Stimulated activated naive CD4-positive, alpha-beta T cell (primary cell): ENCODE measurements around the gene GJB5.
"Not testable (repeated sequence)": the region's sequence is repeated elsewhere in the genome, so short reads cannot be mapped to it uniquely, and the experiment has no call there.

Source experiments
- DNase-seq, 6 experiments: peaks; one replicate each; lab custom pipeline; 2025; lab: John Stamatoyannopoulos, UW

The GJB5 gene

GRCh38 chr1:34754964-34755637 lies at the start of gene GJB5:
GJB5 (plus strand) TSS chr1:34755047; CDS start chr1:34757331, 2,284 bp downstream.
- no peak for DNase-seq

DNA sequence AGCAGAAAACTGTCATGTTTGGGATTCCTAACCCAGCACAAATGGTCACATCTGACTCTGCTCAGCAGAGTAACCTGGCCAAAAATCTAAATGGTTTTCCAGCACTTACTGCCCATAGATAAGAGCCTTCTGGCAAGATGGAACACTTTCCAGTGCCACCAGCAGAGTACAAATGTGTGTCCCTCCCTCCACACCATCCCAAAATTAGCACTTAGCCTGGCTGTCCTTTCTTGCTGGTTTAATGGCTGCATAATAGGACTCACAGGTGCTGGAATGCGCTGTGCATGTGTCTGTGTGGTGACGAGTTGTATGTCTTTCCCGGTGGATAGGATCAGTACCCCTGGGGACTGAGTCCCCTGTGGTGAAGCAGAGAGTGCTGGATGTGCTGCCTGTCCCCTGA lies 49.8 kb upstream of the GJB5 start:
- no peak for DNase-seq

- no peak for DNase-seq
These were observed 46.7 kb upstream of the GJB5 start for GRCh38 chr1:34708106-34708505.

- no peak for DNase-seq
These were observed 45.3 kb upstream of the GJB5 start for GRCh38 chr1:34709547-34709946.

- no peak for DNase-seq
These were observed 44.0 kb upstream of the GJB5 start for GRCh38 chr1:34710812-34711211.

GRCh38 chr1:34711485-34711884 lies 43.4 kb upstream of the GJB5 start:
- DNase-seq: no peak

- DNase-seq: no peak
These were observed 42.7 kb upstream of the GJB5 start for GRCh38 chr1:34712007-34712688.

DNA sequence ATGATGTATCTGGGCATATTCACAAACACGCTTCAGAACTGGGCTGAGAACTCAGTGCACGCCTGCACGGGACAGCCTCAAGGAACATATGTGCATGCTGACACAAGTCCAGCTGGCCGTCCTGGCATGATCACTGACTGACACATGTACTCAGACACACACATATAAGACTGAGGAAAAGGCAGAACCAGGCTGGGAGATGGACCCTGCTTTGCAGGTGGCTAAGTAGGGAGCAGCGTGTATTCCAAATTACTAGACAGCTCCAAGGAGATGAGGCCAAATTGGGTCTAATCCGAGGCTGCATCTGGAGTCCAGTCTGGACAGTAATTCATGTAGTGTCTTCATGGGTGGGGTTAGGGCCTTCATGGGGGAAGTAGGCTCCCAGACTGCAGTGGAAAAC lies 41.4 kb upstream of the GJB5 start:
- no peak for DNase-seq

- no peak for DNase-seq
These were observed 40.5 kb upstream of the GJB5 start for GRCh38 chr1:34714386-34714785.

GRCh38 chr1:34715139-34715538 lies 39.7 kb upstream of the GJB5 start:
- no peak for DNase-seq

DNA sequence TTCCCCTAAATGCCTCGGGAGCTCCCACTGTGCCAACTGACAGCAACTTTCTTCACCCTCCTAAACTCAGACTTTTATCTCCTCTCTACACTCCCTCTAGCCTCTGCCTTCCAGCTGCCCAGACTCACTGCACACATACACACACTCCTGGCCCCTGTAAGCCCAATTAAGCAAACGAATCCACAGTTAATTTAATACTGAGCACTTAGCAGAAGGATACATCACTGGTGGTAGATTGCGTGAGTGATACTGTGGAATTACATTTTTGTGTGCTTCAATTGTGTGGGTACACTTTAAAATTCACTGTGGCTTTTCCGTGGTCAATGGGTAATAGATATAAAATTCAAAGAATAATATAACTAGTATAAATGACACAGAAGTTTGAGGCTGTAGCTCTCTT lies 33.6 kb upstream of the GJB5 start:
- DNase-seq: no peak

DNA sequence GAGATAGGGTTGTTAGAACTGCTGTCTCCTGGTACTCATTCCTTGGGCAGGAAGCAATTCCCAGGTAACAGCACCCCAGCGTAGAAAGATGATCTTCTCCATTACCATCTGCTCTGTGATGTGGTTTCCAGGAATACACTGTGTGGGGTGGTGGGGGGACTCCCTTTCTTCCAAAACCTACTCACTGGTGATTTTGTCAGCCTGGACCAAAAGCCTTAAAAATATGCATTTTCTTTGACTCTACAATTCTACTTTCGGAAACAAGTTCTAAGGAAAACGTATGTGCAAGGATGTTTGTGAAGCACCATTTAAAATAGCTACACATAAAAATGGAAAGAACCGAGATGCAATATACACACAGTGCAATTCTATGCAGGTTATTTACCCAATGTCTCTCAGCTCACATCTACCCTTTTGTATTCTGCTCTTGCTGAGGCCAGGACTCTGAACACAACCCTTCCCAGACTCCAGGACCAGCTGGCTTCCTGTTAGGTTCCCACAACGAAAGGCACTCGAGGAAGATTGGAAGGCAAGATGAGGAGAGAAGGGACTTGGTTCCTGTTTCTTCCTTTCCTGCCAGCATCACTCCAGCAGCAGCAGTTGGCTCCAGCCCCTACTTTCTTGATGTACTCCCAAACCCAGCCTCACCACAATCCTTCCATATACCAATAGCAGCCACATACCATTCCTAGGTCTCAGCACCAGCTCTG lies 33.0 kb upstream of the GJB5 start:
- DNase-seq: no peak

DNA sequence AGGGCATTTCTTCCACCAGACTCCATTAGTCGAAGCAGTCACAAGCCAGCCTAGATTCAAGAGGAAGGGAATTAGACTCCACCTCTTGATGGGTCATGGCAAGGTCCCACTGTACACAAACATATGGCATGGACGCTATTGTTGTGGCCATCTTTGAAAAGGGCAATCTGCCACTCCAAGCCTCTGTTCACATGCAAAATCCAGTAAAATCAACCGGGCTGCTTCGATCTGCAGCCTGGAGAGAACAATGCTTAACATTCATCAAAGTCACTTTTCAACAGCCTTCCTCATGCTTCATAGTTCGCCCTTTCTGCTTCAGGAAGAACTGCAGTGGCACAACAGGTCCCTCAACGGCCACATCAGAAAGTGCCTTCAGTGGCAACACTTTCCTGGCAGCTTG lies 28.0 kb upstream of the GJB5 start:
- no peak for DNase-seq

GRCh38 chr1:34730485-34730884 lies 24.4 kb upstream of the GJB5 start:
- no peak for DNase-seq

- DNase-seq: not testable (repeated sequence)
These were observed 22.0 kb upstream of the GJB5 start for GRCh38 chr1:34732831-34733230.

GRCh38 chr1:34736692-34737091 lies 18.2 kb upstream of the GJB5 start:
- no peak for DNase-seq

- DNase-seq: not testable (repeated sequence)
These were observed 17.6 kb upstream of the GJB5 start for GRCh38 chr1:34737236-34737635.

- no peak for DNase-seq
These were observed 15.2 kb upstream of the GJB5 start for GRCh38 chr1:34739613-34740012.

DNA sequence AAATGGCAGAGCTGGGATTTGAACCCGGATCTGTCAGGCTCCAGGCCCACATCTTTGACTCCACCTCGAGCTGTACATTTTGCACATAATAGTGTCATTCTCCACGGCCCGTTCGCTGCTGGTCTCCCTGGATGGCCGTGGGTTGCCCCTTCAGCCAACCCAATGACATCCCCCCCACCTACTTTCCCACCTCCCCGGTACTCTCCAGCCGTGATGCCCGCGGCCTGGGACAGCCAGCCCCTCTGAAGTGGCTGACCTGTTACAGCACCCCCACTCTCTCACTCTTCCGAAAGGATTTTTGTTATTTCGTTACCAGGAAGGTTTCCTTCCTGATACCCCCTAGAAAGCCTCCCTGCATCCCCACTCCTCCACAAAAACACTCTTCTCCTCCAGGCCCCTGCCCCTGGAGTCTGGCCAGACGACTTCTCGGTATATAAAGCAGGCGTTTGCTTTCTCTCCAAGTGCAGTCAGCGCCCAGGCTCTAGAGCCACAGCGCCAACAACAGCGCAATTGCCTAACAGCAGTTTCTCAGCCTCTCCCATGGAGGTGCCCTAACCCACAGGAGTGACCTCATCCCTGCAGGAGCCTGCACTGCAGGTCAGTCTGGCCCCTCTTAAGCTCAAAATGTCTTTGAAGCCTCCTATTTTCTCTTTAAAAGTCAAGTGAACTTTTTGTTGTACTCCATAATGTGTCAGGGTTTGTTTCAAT lies 14.5 kb upstream of the GJB5 start:
- no peak for DNase-seq

- peak; percentile 30 to 68 (median 53) for DNase-seq
These were observed 12.1 kb upstream of the GJB5 start for GRCh38 chr1:34742667-34743270.

DNA sequence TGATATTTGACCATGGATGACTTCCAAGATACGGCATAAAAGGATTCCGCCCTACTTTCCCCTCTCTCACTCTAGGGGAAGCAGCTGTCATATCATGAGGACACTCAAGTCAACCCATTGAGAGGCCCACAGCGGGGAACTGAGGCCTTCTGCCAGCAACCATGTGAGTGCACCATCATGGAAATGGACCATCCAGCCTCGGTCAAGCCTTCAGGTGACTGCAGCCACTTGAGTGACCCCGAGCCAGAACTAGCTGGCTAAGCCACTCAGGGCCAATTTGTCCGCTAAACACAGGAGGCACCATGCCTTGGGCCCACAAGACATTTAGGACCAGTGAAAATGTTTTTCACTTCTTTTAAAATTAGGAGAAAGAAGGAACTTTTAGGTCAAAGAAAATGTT lies 11.1 kb upstream of the GJB5 start:
- no peak for DNase-seq

DNA sequence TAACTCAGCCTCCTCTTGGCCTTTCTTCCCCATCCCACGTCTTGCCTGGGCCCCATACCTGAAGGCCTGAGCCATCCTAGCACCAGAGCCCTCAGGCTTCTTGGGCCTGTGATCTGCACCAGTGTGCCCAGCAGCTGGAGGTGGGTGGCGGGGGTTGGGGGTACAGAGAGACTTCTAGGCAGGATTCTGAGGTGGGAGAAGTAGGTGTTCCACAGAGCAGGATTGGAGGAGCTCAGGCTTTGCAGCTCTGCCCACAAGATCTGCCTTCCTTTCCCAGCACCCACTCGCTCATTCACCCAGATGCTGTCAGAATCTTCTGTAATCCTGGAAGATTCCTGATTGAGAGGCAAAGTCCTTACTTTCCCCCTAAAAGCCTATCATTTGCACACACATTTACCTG lies 10.0 kb upstream of the GJB5 start:
- DNase-seq: no peak
